D721Med (cell line): ENCODE data around the gene C12orf76.

Experiments
- DNase-seq: peaks from one replicate; pipeline ENCODE4 v3.0.0; 2011; ENCODE audit warnings: low spot score; ENCODE audit not compliant: insufficient read length
- FAIRE-seq: peaks from 2 replicates; lab custom pipeline; 2011; peaks lifted over from hg19 to GRCh38; lab: Jason Lieb, UNC
- CTCF ChIP-seq: IDR thresholded peaks from 2 replicates; pipeline ENCODE4 v1.5.1; 2012; ENCODE audit warnings: mild to moderate bottlenecking, control low read depth; ENCODE audit not compliant: insufficient read depth; ENCODE audit errors: missing control alignments

C12orf76 gene

GRCh38 chr12:110004598-110004997, 43.7 kb downstream of the C12orf76 start:
- no peak for FAIRE-seq
- no peak for DNase-seq
- no peak for TF ChIP-seq CTCF

GRCh38 chr12:110002676-110003515, 45.4 kb downstream of the C12orf76 start:
- FAIRE-seq (no peak), DNase-seq (no peak)
- no peak for TF ChIP-seq CTCF

GRCh38 chr12:110001596-110001995, 46.7 kb downstream of the C12orf76 start:
- no peak for DNase-seq
- no peak for FAIRE-seq
- TF ChIP-seq CTCF, result no peak

- FAIRE-seq (no peak), DNase-seq (no peak)
- TF ChIP-seq CTCF, result no peak
These were observed 48.3 kb downstream of the C12orf76 start for GRCh38 chr12:109999983-110000505.

- FAIRE-seq, result no peak
- TF ChIP-seq CTCF, result no peak
- DNase-seq, result no peak
These were observed 48.7 kb downstream of the C12orf76 start for GRCh38 chr12:109999649-109999971.

GRCh38 chr12:109998904-109999648, 49.2 kb downstream of the C12orf76 start, which contains the start of gene ANKRD13A:
Gene ANKRD13A, plus strand, starts transcription at chr12:109999430. Its CDS starts 259 bp downstream, at chr12:109999689.
- TF ChIP-seq CTCF, result no peak
- FAIRE-seq (no peak), DNase-seq (peak; percentile 73)
